HG02840 (cell line): ENCODE measurements around the gene SH3D19.
"Not testable (repeated sequence)": the region's sequence is repeated elsewhere in the genome, so short reads cannot be mapped to it uniquely, and the experiment has no call there.

Source experiments
- ATAC-seq: cut with Tn5 transposase; IDR thresholded peaks from one replicate; pipeline ENCODE4 v1.9.1; 2021; ENCODE audit warnings: mild to moderate bottlenecking, moderate library complexity, moderate number of reproducible peaks; ENCODE audit not compliant: unreplicated experiment, low FRiP score

The SH3D19 gene

GRCh38 chr4:151238477-151238876 lies 86.9 kb downstream of the SH3D19 start:
- ATAC-seq, result no peak

- ATAC-seq, result no peak
Measured at GRCh38 chr4:151236036-151236435, 89.4 kb downstream of the SH3D19 start.

GRCh38 chr4:151235373-151235772 lies 90.0 kb downstream of the SH3D19 start:
- ATAC-seq, result not testable (repeated sequence)

- no peak for ATAC-seq
Measured at GRCh38 chr4:151233600-151233999, 91.8 kb downstream of the SH3D19 start.

- ATAC-seq, result no peak
Measured at GRCh38 chr4:151231915-151232595, 93.3 kb downstream of the SH3D19 start.

GRCh38 chr4:151228189-151229119 lies 97.0 kb downstream of the SH3D19 start:
- no peak for ATAC-seq

- no peak for ATAC-seq
Measured at GRCh38 chr4:151227731-151228130, 97.7 kb downstream of the SH3D19 start.

- ATAC-seq, result no peak
Measured at GRCh38 chr4:151227172-151227571, 98.2 kb downstream of the SH3D19 start.

- no peak for ATAC-seq
Measured at GRCh38 chr4:151226004-151226932, 99.1 kb downstream of the SH3D19 start.

GRCh38 chr4:151223465-151223864 lies 101.9 kb downstream of the SH3D19 start:
- ATAC-seq, result no peak

GRCh38 chr4:151219948-151220347 lies 105.5 kb downstream of the SH3D19 start:
- no peak for ATAC-seq

- no peak for ATAC-seq
Measured at GRCh38 chr4:151219091-151219490, 106.3 kb downstream of the SH3D19 start.

GRCh38 chr4:151218343-151218742 lies 107.1 kb downstream of the SH3D19 start:
- ATAC-seq, result no peak

- no peak for ATAC-seq
Measured at GRCh38 chr4:151217326-151217725, 108.1 kb downstream of the SH3D19 start.

GRCh38 chr4:151215295-151215694 lies 110.1 kb downstream of the SH3D19 start:
- no peak for ATAC-seq

GRCh38 chr4:151207868-151208267 lies 117.5 kb downstream of the SH3D19 start:
- no peak for ATAC-seq

- ATAC-seq, result no peak
Measured at GRCh38 chr4:151207186-151207585, 118.2 kb downstream of the SH3D19 start.

- ATAC-seq, result no peak
Measured at GRCh38 chr4:151206241-151207005, 119.0 kb downstream of the SH3D19 start.

GRCh38 chr4:151205722-151206121 lies 119.7 kb downstream of the SH3D19 start:
- ATAC-seq, result no peak
